Gastroesophageal sphincter (tissue), 4 donors: Measurements from ENCODE around the gene UPF1. TPM values are rescaled to one million over a fixed set of nuclear protein-coding genes. Genes with fewer than 3 reads are reported as not detected.

Experiments used
- total RNA-seq, 4 donors: library from RNA; depleted of rRNA; stranded (reverse); fragments of >200 nt; gene quantifications; one replicate each; pipeline ENCODE4 v1.1.0, GENCODE V29; 2016

Gene UPF1
- total RNA-seq, 4 donors from 2014 or later, result 53.6 to 92.2 (median 59.9) TPM

Other genes starting within 250 kb of the UPF1 start
- 10 to 100 TPM; 64.8 to 72.6 (median 68.6) TPM for gene REX1BD, start 243.2 kb upstream of the UPF1 start, total RNA-seq
- gene CRLF1, start 225.2 kb upstream of the UPF1 start, total RNA-seq, result 10 to 100 TPM; 10.9 to 67.4 (median 42.7) TPM
- gene TMEM59L, start 219.1 kb upstream of the UPF1 start, total RNA-seq, result 1 to 10 TPM in 3 of 4 donors, under 1 TPM in 1; 0.96 to 4.0 (median 2.0) TPM
- 10 to 100 TPM; 12.9 to 19.0 (median 14.6) TPM for gene KLHL26, start 194.9 kb upstream of the UPF1 start, total RNA-seq
- 1 to 10 TPM; 3.8 to 8.9 (median 6.3) TPM for gene CRTC1, start 148.3 kb upstream of the UPF1 start, total RNA-seq
- gene COMP, start 40.7 kb upstream of the UPF1 start, total RNA-seq, result 1 to 10 TPM in 1 of 4 donors, under 1 TPM in 3; 0.40 to 4.4 (median 0.50) TPM
- gene CERS1, start 64.2 kb downstream of the UPF1 start, total RNA-seq, result 1 to 10 TPM in 1 of 4 donors, under 1 TPM in 2, not detected in 1; 0.73 to 1.3 (median 0.81) TPM
- gene COPE, start 87.4 kb downstream of the UPF1 start, total RNA-seq, result 100 to 1,000 TPM; 121 to 195 (median 152) TPM
- 10 to 100 TPM; 36.1 to 61.0 (median 46.9) TPM for gene DDX49, start 87.8 kb downstream of the UPF1 start, total RNA-seq
- gene HOMER3, start 109.3 kb downstream of the UPF1 start, total RNA-seq, result 10 to 100 TPM; 22.7 to 48.5 (median 33.2) TPM
- gene SUGP2, start 201.6 kb downstream of the UPF1 start, total RNA-seq, result 10 to 100 TPM; 18.6 to 57.4 (median 35.2) TPM
- 10 to 100 TPM; 15.9 to 24.0 (median 19.2) TPM for gene ARMC6, start 201.6 kb downstream of the UPF1 start, total RNA-seq
- gene SLC25A42, start 232.0 kb downstream of the UPF1 start, total RNA-seq, result 10 to 100 TPM in 3 of 4 donors, 1 to 10 TPM in 1; 8.8 to 16.0 (median 12.9) TPM